Neutrophil (primary cell): Measurements from ENCODE around the gene GAS7.
A peak's percentile ranks its signal among the peaks of the same experiment; 100 is the strongest.

Experiments used
- H3K27ac ChIP-seq: fragments of 200-600 bp; sonication (generic); 2 replicates; pipeline ENCODE4 v1.5.1; 2016; ENCODE audit warnings: mild to moderate bottlenecking, moderate library complexity
- H3K27me3 ChIP-seq: fragments of 200-600 bp; sonication (generic); 2 replicates; pipeline ENCODE4 v1.6.0; 2016; ENCODE audit warnings: mild to moderate bottlenecking
- H3K36me3 ChIP-seq: fragments of 200-600 bp; sonication (generic); 2 replicates; pipeline ENCODE4 v1.5.1; 2017
- H3K4me1 ChIP-seq, 2 experiments: fragments of 200-600 bp in 1 of 2; sonication (generic) in 1 of 2; 1 replicate in 1 of 2; 2 replicates in 1 of 2; pipeline versions ENCODE4 v1.5.1 to v1.6.1; 2013 to 2016; ENCODE audit warnings: low read depth in 1 of 2, low read length in 1 of 2, mild to moderate bottlenecking in 1 of 2, moderate library complexity in 1 of 2; ENCODE audit not compliant: control insufficient read depth in 1 of 2, insufficient read depth in 1 of 2
- H3K4me3 ChIP-seq, 2 experiments: fragments of 200-600 bp in 1 of 2; sonication (generic) in 1 of 2; 1 replicate in 1 of 2; 2 replicates in 1 of 2; pipeline ENCODE4 v1.5.1; 2013 to 2016; ENCODE audit warnings: low read depth in 1 of 2, low read length in 1 of 2, mild to moderate bottlenecking in 1 of 2, moderate library complexity in 1 of 2
- H3K9me3 ChIP-seq: fragments of 200-600 bp; sonication (generic); 2 replicates; pipeline ENCODE4 v1.5.1; 2016
- CTCF ChIP-seq: fragments of 200-600 bp; sonication (generic); IDR thresholded peaks from 2 replicates; pipeline ENCODE4 v1.5.1; 2016; ENCODE audit warnings: antibody characterized with exemption

GAS7 gene

GRCh38 chr17:10036511-10037061, 161.8 kb downstream of the GAS7 start:
- Histone ChIP-seq H3K27ac (peak overlapping the region; percentile 85), H3K27me3 (no peaks in the 10 kb centered on the region), H3K4me3 (peak overlapping the region; percentile 47 to 70), H3K4me1 (peaks cover 65 to 68% of the 10 kb centered on the region in 2 experiments), H3K36me3 (no peaks in the 10 kb centered on the region), H3K9me3 (no peaks in the 10 kb centered on the region)
- TF ChIP-seq CTCF: no peak

- Histone ChIP-seq H3K27me3 (no peaks in the 10 kb centered on the region), H3K9me3 (no peaks in the 10 kb centered on the region), H3K4me3 (peak overlapping the region; percentile 47 to 70), H3K27ac (peak overlapping the region; percentile 85), H3K4me1 (peaks cover 65 to 70% of the 10 kb centered on the region in 2 experiments), H3K36me3 (no peaks in the 10 kb centered on the region)
- TF ChIP-seq CTCF: no peak
Measured at GRCh38 chr17:10035885-10036284, 162.5 kb downstream of the GAS7 start.

- no peak for TF ChIP-seq CTCF
- H3K4me1 ChIP-seq: peaks cover 65 to 70% of the 10 kb centered on the region in 2 experiments
- H3K36me3 ChIP-seq: peaks cover 5% of the 10 kb centered on the region
- peak overlapping the region; percentile 85 for H3K27ac ChIP-seq
- H3K27me3 ChIP-seq: no peaks in the 10 kb centered on the region
- peak overlapping the region; percentile 48 to 70 for H3K4me3 ChIP-seq
- no peaks in the 10 kb centered on the region for H3K9me3 ChIP-seq
Measured at GRCh38 chr17:10034719-10035475, 163.5 kb downstream of the GAS7 start.

GRCh38 chr17:10033959-10034358, 164.4 kb downstream of the GAS7 start:
- Histone ChIP-seq H3K4me3 (peak overlapping the region; percentile 48 to 70), H3K9me3 (no peaks in the 10 kb centered on the region), H3K27me3 (no peaks in the 10 kb centered on the region), H3K27ac (peak overlapping the region; percentile 85), H3K36me3 (peaks cover 6% of the 10 kb centered on the region), H3K4me1 (peaks cover 68 to 70% of the 10 kb centered on the region in 2 experiments)
- no peak for TF ChIP-seq CTCF

- Histone ChIP-seq H3K27me3 (no peaks in the 10 kb centered on the region), H3K27ac (peak overlapping the region; percentile 85), H3K4me1 (peaks cover 67 to 69% of the 10 kb centered on the region in 2 experiments), H3K9me3 (no peaks in the 10 kb centered on the region), H3K4me3 (peak overlapping the region; percentile 48 to 70), H3K36me3 (peaks cover 6% of the 10 kb centered on the region)
- TF ChIP-seq CTCF: no peak
Measured at GRCh38 chr17:10033449-10033848, 165.0 kb downstream of the GAS7 start.
